Rectal smooth muscle tissue (tissue), 1 donor: ENCODE measurements around the gene GPD1.

Experiments
- H3K27ac ChIP-seq: one replicate; pipeline ENCODE4 v1.7.0; 2013; ENCODE audit warnings: low read depth, low read length, inconsistent platforms
- H3K27me3 ChIP-seq: one replicate; pipeline ENCODE4 v1.7.0; 2013; ENCODE audit warnings: low read length; ENCODE audit not compliant: control insufficient read depth, insufficient read depth
- H3K36me3 ChIP-seq: one replicate; pipeline ENCODE4 v1.7.0; 2013; ENCODE audit warnings: low read length; ENCODE audit not compliant: control insufficient read depth, insufficient read depth
- H3K4me1 ChIP-seq: one replicate; pipeline ENCODE4 v1.7.0; 2013; ENCODE audit warnings: low read length; ENCODE audit not compliant: control insufficient read depth, insufficient read depth
- H3K4me3 ChIP-seq: one replicate; pipeline ENCODE4 v1.7.0; 2013; ENCODE audit warnings: low read length
- H3K9ac ChIP-seq: one replicate; pipeline ENCODE4 v1.7.0; 2013; ENCODE audit warnings: low read length

GPD1 gene

GRCh38 chr12:50089730-50090129 is 14.1 kb upstream of the GPD1 start:
- Histone ChIP-seq H3K27ac (no peak overlapping the region), H3K36me3 (peaks cover 31% of the 10 kb centered on the region), H3K4me1 (no peaks in the 10 kb centered on the region), H3K9ac (no peak overlapping the region), H3K4me3 (no peak overlapping the region), H3K27me3 (no peaks in the 10 kb centered on the region)

DNA sequence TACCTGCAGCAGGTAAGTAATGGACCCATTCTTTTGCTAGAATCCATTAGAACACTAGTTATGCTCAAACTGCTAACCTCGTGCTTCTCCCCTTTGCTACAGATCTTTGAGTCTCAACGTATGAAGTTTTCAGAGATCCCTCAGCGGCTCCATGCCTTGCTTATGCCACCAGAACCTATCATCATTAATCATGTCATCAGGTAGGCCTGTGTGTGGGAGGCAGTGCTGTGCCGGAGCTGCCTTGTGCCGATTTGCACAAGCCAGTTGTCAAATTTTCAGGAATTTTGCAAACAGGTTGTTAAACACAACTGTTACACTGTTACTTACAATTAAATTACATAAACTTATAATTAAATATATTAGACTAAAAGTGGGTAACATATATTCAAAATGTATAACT is 13.4 kb upstream of the GPD1 start:
- H3K27me3 ChIP-seq: no peaks in the 10 kb centered on the region

GRCh38 chr12:50097952-50098351 is 5.9 kb upstream of the GPD1 start:
- no peak overlapping the region for H3K9ac ChIP-seq
- no peaks in the 10 kb centered on the region for H3K27me3 ChIP-seq
- H3K36me3 ChIP-seq: peaks cover 46% of the 10 kb centered on the region
- H3K4me3 ChIP-seq: no peak overlapping the region
- no peaks in the 10 kb centered on the region for H3K4me1 ChIP-seq
- no peak overlapping the region for H3K27ac ChIP-seq

More for the DNA sequence above, 13.4 kb upstream of the GPD1 start:
- H3K4me3 ChIP-seq: no peak overlapping the region
- H3K4me1 ChIP-seq: no peaks in the 10 kb centered on the region
- H3K36me3 ChIP-seq: peaks cover 35% of the 10 kb centered on the region
- H3K9ac ChIP-seq: no peak overlapping the region
- no peak overlapping the region for H3K27ac ChIP-seq

- no peaks in the 10 kb centered on the region for H3K27me3 ChIP-seq
- H3K4me3 ChIP-seq: no peak overlapping the region
- H3K9ac ChIP-seq: no peak overlapping the region
- no peak overlapping the region for H3K27ac ChIP-seq
- peaks cover 38% of the 10 kb centered on the region for H3K36me3 ChIP-seq
- H3K4me1 ChIP-seq: peaks cover 3% of the 10 kb centered on the region
Observed at GRCh38 chr12:50099302-50100008, 4.4 kb upstream of the GPD1 start.

- no peaks in the 10 kb centered on the region for H3K27me3 ChIP-seq
- H3K4me1 ChIP-seq: peaks cover 3% of the 10 kb centered on the region
- H3K36me3 ChIP-seq: peaks cover 31% of the 10 kb centered on the region
- no peak overlapping the region for H3K4me3 ChIP-seq
- H3K27ac ChIP-seq: no peak overlapping the region
- H3K9ac ChIP-seq: no peak overlapping the region
Observed at GRCh38 chr12:50100561-50100960, 3.2 kb upstream of the GPD1 start.

DNA sequence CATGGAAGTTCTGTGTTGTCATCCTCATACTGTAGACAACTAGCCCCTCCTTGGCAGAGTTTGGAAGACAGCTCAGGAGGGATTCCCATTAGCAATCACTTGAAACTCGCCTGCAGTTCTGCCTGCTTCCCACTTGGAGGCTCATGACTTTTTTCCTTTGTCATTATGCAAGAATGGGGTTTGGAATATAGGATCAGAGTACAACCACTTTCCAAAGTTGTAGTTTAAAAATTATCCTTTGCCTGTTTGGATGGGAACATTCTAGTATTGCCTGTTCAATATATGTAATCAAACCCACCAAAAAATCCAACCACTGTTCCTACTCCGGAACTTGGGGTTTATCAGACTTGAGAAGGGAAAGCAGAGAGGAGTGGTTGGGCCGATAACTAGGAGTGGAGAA is 2.1 kb upstream of the GPD1 start:
- Histone ChIP-seq H3K36me3 (peaks cover 20% of the 10 kb centered on the region), H3K27me3 (no peaks in the 10 kb centered on the region), H3K4me3 (no peak overlapping the region), H3K4me1 (peaks cover 3% of the 10 kb centered on the region), H3K9ac (no peak overlapping the region), H3K27ac (no peak overlapping the region)

- no peaks in the 10 kb centered on the region for H3K27me3 ChIP-seq
Observed at GRCh38 chr12:50102131-50102531, 1.7 kb upstream of the GPD1 start.

GRCh38 chr12:50102646-50103309 is 1.0 kb upstream of the GPD1 start:
- Histone ChIP-seq H3K27ac (no peak overlapping the region), H3K36me3 (peaks cover 16% of the 10 kb centered on the region)

More at GRCh38 chr12:50102131-50102531, 1.7 kb upstream of the GPD1 start:
- Histone ChIP-seq H3K36me3 (peaks cover 16% of the 10 kb centered on the region), H3K4me1 (peaks cover 3% of the 10 kb centered on the region), H3K4me3 (no peak overlapping the region), H3K9ac (no peak overlapping the region), H3K27ac (no peak overlapping the region)

DNA sequence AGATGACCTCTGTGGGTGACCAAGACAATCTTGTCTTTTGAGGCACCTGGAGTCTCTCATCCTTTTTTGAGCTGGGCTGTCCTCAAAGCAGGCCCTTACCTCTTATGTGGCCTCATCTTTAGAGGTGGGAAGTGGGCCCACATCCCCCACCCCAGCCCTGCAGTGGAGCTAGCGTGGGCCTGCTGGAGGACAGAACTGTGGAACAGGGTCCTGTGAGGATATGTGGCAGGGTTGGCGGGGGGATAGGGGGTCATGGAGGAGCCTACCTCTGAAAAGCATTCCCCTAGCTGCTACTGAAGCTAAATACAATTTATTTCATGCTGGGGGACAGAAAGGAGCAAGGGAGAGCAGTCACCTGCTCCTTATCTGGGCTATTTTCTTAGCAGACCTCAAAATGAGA is 457 bp upstream of the GPD1 start:
- H3K9ac ChIP-seq: no peak overlapping the region
- peaks cover 3% of the 10 kb centered on the region for H3K4me1 ChIP-seq
- H3K36me3 ChIP-seq: peaks cover 10% of the 10 kb centered on the region
- peak overlapping the region; percentile 47 for H3K4me3 ChIP-seq
- no peak overlapping the region for H3K27ac ChIP-seq
- no peaks in the 10 kb centered on the region for H3K27me3 ChIP-seq

More at GRCh38 chr12:50102646-50103309, 1.0 kb upstream of the GPD1 start:
- peaks cover 3% of the 10 kb centered on the region for H3K4me1 ChIP-seq
- no peak overlapping the region for H3K9ac ChIP-seq
- no peaks in the 10 kb centered on the region for H3K27me3 ChIP-seq
- no peak overlapping the region for H3K4me3 ChIP-seq

DNA sequence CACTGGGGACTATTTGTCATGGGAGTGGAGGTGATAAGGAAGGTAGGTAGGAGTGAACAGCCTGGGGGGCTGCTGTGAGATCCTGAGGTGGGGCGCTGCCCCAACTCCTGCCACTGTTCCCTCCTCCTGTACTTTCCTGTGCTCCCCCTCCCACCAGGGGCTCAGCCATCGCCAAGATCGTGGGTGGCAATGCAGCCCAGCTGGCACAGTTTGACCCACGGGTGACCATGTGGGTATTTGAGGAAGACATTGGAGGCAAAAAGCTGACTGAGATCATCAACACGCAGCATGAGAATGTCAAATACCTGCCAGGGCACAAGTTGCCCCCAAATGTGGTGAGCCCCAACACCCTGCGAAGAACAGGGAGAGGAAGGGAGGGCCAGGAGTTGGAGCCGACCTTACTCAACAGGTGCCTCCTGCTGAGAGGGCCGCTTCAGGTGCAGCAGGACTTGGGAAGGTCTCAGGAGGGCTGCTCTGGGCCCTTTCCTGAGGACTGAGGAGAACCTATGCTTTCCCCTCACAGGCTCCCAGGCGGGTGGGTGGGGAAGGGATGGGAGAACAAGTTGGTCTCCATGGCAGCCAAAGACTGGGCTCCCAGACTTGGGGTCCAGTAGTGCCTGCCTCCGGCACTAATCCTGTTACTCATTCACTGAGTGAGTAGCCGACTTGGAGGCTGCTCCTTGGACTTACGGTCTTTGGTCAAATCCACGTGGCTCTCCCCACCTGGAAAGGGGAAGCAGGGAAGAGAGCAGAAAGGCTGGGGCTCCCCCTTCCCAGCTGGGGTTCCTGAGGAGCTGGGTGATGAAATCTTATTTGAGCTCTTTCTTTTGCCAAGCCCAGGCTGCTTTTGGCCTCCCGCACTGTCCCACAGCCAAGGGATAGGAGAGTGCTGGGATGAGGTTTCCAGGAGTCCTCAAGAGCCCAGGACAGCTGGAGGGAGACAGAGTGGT is 884 bp downstream of the GPD1 start:
- H3K36me3 ChIP-seq: no peaks in the 10 kb centered on the region
- no peak overlapping the region for H3K9ac ChIP-seq
- peaks cover 3% of the 10 kb centered on the region for H3K4me1 ChIP-seq
- no peak overlapping the region for H3K4me3 ChIP-seq
- H3K27ac ChIP-seq: no peak overlapping the region
- H3K27me3 ChIP-seq: no peaks in the 10 kb centered on the region

DNA sequence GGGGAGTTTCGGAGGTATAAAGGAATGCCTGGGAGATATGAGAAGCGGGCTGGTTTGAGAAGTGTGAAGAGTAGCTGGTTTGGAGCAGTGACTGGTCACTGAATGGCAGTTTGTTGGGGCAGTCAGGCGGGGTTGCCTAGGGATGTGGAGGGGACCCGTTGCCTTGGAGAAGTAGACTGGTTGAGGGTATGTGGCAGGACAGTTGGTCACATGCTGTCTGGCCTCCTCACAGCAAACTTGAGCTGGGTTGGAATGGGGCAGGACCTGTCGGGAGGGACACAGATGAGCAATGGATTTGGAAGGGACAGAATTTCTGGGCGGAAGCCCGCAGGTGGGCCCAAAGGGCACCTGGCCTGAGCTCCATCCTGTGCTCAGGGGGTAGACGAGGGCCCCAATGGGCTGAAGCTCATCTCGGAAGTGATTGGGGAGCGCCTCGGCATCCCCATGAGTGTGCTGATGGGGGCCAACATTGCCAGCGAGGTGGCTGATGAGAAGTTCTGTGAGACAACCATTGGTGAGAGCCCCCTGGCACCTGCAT is 2.2 kb downstream of the GPD1 start:
- Histone ChIP-seq H3K27ac (no peak overlapping the region), H3K36me3 (no peaks in the 10 kb centered on the region), H3K4me3 (no peak overlapping the region), H3K9ac (no peak overlapping the region), H3K4me1 (peaks cover 3% of the 10 kb centered on the region), H3K27me3 (no peaks in the 10 kb centered on the region)

DNA sequence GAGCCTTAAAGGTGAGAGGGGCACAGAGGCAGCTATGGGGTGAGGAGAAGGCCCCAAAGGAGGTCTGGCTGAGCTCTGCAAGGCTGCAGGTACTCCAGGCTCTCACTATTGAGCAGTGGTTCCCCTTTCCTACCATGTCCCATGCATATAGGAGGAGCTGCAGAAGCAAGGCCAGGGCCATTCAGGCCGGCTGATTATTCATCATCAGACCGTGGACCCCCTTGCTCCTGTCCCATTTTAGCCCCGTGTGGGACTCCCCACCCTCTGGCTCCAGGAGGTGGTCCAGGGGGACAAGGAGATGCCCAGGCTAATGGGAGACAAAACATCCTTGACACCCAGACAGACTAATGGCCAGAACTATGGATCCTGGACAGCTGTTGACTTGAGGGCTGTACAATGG is 3.1 kb downstream of the GPD1 start:
- no peak overlapping the region for H3K4me3 ChIP-seq
- H3K27me3 ChIP-seq: no peaks in the 10 kb centered on the region
- no peak overlapping the region for H3K27ac ChIP-seq
- H3K4me1 ChIP-seq: peaks cover 3% of the 10 kb centered on the region
- H3K9ac ChIP-seq: no peak overlapping the region
- H3K36me3 ChIP-seq: no peaks in the 10 kb centered on the region
